Lower leg skin (tissue), 4 donors: ENCODE measurements around the gene CDH15. TPM values are rescaled to one million over a fixed set of nuclear protein-coding genes. Genes with fewer than 3 reads are reported as not detected.
A peak's percentile ranks its signal among the peaks of the same experiment; 100 is the strongest.
"Not testable (repeated sequence)": the region's sequence is repeated elsewhere in the genome, so short reads cannot be mapped to it uniquely, and the experiment has no call there.

Experiments
- DNase-seq, 2 donors: peaks; one replicate each; pipeline ENCODE4 v3.0.0-alpha.2; 2019; ENCODE audit warnings: low spot score in 2 of 2
- H3K4me3 ChIP-seq: fragments of 200-600 bp; sonication (generic); 2 replicates; pipeline ENCODE4 v1.5.1; 2017; ENCODE audit warnings: mild to moderate bottlenecking, low read depth; ENCODE audit not compliant: poor library complexity, severe bottlenecking
- POLR2A ChIP-seq, 2 donors: fragments of 450-650 bp; IDR thresholded peaks; one replicate each; pipeline ENCODE4 v1.6.1; 2016 to 2017; ENCODE audit warnings: antibody characterized with exemption in 2 of 2, mild to moderate bottlenecking in 1 of 2, moderate library complexity in 1 of 2
- WGBS, 2 donors: methylation state at CpG; one replicate each; pipeline ENCODE4 v1.1.5; 2018; 5-methylcytosine and 5-hydroxymethylcytosine counted together
- intact Hi-C: fragments of 100-400 bp; cut with DNase I; formaldehyde crosslinking; loops from one replicate; pipeline ENCODE4 v1.15.0; 2023; ENCODE audit warnings: low total_unique reads
- total RNA-seq, 4 donors: library from RNA; depleted of rRNA; stranded (reverse); fragments of >200 nt; gene quantifications; one replicate each; pipeline ENCODE4 v1.1.0, GENCODE V29; 2016
- TF ChIP-seq, protein P1 (sequence below), 3 donors: fragments of 450-650 bp; IDR thresholded peaks; one replicate each; pipeline ENCODE4 v1.5.1; 2016; ENCODE audit warnings: antibody characterized with exemption in 3 of 3, mild to moderate bottlenecking in 3 of 3, moderate library complexity in 2 of 3

The CDH15 gene
- total RNA-seq, 4 donors from 2014 or later = not detected

DNA sequence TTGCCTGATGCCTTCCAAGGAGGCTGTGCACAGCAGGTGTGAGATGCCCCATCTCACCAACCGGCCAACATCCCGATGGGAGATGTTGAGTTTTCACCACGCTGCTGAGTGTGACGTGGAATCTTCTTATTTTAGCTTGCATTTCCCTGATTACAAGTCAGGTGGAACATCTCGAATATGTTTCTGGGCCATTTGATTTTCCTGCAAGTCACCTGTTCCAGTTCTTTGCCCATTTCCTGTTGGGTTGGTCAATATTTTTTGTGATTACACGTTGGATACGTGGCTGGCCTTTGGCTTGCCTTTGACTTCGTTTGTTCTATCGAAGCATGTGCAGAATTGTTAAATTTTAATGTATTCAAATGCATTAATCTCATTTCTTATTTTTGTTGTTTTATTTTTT lies 8.3 kb upstream of the CDH15 start:
- TF ChIP-seq, protein P1, sequence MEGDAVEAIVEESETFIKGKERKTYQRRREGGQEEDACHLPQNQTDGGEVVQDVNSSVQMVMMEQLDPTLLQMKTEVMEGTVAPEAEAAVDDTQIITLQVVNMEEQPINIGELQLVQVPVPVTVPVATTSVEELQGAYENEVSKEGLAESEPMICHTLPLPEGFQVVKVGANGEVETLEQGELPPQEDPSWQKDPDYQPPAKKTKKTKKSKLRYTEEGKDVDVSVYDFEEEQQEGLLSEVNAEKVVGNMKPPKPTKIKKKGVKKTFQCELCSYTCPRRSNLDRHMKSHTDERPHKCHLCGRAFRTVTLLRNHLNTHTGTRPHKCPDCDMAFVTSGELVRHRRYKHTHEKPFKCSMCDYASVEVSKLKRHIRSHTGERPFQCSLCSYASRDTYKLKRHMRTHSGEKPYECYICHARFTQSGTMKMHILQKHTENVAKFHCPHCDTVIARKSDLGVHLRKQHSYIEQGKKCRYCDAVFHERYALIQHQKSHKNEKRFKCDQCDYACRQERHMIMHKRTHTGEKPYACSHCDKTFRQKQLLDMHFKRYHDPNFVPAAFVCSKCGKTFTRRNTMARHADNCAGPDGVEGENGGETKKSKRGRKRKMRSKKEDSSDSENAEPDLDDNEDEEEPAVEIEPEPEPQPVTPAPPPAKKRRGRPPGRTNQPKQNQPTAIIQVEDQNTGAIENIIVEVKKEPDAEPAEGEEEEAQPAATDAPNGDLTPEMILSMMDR (IDR thresholded peaks at IDR 0.05) = no peak
- TF ChIP-seq POLR2A (IDR thresholded peaks at IDR 0.05) = no peak

DNA sequence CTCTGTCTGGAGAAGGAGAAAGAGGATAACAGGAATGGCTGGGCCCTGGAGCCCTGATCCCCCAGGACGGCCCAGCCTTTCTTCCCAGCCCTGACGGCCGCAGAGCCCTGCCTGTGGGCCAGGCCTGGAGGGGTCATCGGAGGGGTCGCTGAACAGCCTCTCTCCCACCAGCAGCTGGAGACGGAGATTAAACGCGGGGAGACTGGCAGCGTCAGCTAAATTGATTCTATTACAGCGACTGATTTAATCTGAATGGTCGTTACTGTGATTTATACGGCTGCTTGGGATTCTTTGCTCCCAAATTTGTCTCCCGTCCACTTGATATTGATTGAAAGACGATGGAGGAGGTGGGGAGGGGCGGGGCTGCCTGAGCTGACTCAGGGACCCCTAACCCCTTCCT lies 7.1 kb upstream of the CDH15 start:
- TF ChIP-seq POLR2A (IDR thresholded peaks at IDR 0.05) = no peak
- TF ChIP-seq, protein P1 (IDR thresholded peaks at IDR 0.05) = no peak
- 66 to 72% methylated on average over 15 of the region's 15 CpGs for WGBS, 2 donors
- intact Hi-C loops = loop anchor here (10.0 kb wide), 1 partner anchor 350 kb away; the partner anchor contains the start of gene APRT
- H3K4me3 ChIP-seq = no peak overlapping the region
- DNase-seq = no peak

More for the DNA sequence above, 8.3 kb upstream of the CDH15 start:
- DNase-seq = no peak
- intact Hi-C loops = loop anchor here (10.0 kb wide), 1 partner anchor 348 kb away; the partner anchor contains the start of gene APRT
- H3K4me3 ChIP-seq = no peak overlapping the region
- 80 to 86% methylated on average over 9 of the region's 9 CpGs for WGBS, 2 donors

DNA sequence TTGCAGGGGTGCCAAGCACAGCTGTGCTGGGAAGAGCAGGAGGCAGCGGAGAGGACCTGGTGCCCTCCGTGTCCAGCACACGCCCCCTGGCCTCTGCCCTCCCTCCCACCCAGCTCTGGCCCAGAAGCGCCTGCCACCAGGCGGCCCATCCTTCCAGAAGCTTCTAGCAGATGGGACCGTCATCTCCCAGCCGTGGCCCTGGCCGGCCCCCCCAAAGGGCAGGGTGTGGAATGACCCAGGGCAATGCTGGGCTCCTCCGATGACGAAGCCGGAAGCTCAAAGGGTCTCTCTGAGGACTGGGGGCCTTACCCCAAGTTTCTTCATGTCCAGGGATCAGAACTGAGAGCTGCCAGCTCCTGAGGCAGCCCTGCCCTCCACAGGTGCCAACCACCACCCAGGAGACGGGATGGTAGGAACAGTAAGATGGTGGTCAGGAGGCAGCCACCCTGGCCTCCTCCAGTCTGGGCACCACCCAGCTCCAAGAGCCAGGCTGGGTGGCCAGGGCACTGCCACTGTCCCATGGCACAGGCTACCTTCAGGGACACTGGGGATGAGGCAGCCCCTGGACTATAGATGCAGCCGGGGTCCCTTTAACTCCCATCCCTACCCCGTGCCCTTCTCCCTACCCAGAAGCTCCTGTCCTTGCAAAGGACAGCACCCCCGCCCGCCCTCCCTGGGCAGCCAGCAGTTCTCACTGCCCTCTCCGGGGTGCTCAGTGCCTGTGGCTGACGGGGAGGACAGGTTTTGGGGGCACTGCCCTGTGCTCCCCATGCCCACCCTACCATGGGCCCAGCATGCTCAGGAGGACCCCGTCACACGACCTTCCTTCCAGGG lies 6.5 kb upstream of the CDH15 start:
- WGBS, 2 donors = 85 to 89% methylated on average over 8 to 14 of the region's 20 CpGs
- no peak for DNase-seq
- intact Hi-C loops = loop anchor here (5.0 to 10.0 kb wide), 2 partner anchors 223 to 350 kb away; partner anchors contain the start of gene APRT
- TF ChIP-seq, protein P1 (IDR thresholded peaks at IDR 0.05) = no peak
- TF ChIP-seq POLR2A (IDR thresholded peaks at IDR 0.05) = no peak
- no peak overlapping the region for H3K4me3 ChIP-seq

DNA sequence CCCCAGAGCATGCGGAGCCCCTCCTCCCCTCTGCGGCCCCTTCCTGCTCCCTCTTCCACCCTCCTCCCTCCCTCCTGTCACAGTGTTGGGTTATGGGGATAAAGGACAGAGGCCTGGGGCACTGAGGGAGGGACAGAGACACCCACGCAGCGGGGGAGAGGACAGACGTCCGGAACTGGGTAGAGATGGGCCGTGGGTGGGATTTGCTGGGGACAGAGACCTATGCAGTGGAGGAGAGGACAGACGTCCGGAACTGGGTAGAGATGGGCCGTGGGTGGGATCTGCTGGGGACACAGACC lies 5.9 kb upstream of the CDH15 start:
- 75 to 80% methylated on average over 10 of the region's 10 CpGs for WGBS, 2 donors
- not testable (repeated sequence) for DNase-seq, H3K4me3 ChIP-seq
- intact Hi-C loops = loop anchor here (5.0 to 10.0 kb wide), 2 partner anchors 223 to 351 kb away; partner anchors contain the start of gene APRT

DNA sequence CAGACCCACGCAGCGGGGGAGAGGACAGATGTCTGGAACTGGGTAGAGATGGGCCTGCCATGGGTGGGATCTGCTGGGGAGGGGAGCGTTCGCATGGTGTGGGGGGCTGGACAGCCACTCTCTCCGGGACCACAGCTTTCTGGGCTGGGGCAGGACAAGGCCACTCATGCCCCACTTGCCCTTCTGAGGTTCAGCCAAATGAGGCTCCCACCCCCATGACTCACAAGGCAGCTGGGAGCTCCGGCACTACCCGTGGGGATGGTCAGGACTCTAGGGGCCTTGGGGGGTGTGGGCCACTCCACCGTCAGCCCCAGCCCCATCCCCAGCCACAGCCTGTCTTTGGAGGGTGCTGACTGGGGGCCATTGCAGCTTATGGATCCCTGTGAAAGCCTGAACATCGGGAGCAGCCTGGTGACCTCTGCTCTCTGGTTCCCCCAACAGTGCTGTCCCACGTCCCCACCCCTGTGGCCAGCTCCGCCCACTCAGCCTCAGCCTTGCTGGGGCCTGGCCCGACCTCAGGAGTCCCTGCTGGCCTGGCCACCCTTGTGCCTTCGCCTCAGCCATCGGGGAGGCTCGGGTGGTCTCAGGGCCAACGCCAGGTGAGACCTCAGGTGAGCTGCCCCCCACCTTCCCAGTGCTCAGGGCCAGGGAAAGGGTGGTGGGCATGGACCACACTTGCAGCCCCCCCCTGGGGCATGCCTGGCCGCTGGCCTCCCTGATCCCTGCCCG lies 4.7 kb upstream of the CDH15 start:
- TF ChIP-seq POLR2A (IDR thresholded peaks at IDR 0.05) = no peak
- TF ChIP-seq, protein P1 (IDR thresholded peaks at IDR 0.05) = no peak
- intact Hi-C loops = loop anchor here (5.0 to 10.0 kb wide), 2 partner anchors 225 to 352 kb away; partner anchors contain the start of gene APRT
- no peak for DNase-seq
- 56 to 73% methylated on average over 13 to 16 of the region's 18 CpGs for WGBS, 2 donors
- H3K4me3 ChIP-seq = no peak overlapping the region

DNA sequence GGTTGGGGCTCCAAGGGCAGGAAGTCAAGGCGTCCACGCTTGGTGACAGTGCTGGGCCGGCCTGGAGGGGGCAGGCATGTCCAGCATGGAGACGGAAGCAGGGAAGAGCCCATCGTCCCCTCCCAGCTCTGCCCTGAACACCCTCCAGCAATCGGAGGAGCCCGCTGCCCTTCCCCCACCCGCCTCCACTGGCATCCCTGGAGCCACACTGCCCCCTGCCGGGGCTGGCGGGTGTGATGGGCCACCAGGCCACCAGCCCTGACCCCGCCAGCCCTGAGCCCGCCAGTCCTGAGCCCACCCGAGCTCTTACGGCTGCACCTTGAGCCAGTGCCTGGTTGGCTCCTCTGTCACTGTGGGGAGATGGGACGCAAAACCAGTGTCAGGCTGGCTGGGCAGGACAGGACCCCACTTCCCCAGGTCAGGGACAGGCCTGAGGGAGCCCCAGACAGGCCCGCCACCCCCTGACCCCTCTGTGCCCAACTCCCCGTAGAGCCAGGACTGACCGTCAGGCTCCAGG lies 4.1 kb upstream of the CDH15 start:
- WGBS, 2 donors = 10 to 19% methylated on average over 10 to 17 of the region's 18 CpGs
- intact Hi-C loops = loop anchor here (5.0 to 10.0 kb wide), 2 partner anchors 225 to 353 kb away; partner anchors contain the start of gene APRT
- peak; percentile 68 to 95 for DNase-seq
- TF ChIP-seq POLR2A (IDR thresholded peaks at IDR 0.05) = no peak
- TF ChIP-seq, protein P1 (IDR thresholded peaks at IDR 0.05) = peak in 1 of 3 donors; percentile 94
- H3K4me3 ChIP-seq = no peak overlapping the region
